ENCODE measurements around the gene FAM83F.

The FAM83F gene

DNA sequence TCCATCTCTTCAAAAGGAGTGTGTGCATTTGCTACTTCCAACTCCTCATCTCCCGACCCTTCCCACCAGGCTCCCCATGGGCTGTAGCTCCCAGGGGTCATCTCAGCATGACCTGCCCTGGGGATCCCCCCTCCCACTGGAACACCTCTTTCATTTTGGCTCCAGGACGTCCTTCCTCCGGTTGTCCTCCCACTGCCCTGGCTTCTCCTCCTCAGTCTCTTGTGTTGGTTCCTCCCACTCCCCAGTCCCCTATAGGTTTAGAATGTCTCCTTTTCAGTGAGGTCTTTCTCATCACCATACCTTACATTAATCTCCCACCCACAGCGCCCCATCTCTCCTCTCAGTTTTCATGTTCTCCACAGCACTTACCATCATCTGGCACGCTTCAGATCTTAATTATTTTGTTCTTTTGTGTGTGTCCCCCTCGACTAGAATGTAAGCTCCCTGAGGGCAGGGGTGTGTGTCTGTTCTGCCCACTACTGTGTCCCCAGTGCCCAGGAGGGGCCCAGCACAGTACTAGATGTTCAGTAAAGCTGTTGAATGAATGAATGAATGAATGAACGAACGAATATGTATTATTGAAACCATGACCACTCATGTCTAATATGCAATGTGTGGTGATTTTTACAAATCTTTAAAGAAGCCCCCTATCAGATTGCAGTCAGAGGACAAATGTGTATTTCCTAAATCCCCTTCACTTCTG is 36.6 kb upstream of the FAM83F start:
- no peaks in the 10 kb centered on the region for H3K36me3 ChIP-seq
- H3K27me3 ChIP-seq (ENCODE audit: insufficient read depth, low read depth, severe bottlenecking), result no peaks in the 10 kb centered on the region
- TF ChIP-seq, protein P1, sequence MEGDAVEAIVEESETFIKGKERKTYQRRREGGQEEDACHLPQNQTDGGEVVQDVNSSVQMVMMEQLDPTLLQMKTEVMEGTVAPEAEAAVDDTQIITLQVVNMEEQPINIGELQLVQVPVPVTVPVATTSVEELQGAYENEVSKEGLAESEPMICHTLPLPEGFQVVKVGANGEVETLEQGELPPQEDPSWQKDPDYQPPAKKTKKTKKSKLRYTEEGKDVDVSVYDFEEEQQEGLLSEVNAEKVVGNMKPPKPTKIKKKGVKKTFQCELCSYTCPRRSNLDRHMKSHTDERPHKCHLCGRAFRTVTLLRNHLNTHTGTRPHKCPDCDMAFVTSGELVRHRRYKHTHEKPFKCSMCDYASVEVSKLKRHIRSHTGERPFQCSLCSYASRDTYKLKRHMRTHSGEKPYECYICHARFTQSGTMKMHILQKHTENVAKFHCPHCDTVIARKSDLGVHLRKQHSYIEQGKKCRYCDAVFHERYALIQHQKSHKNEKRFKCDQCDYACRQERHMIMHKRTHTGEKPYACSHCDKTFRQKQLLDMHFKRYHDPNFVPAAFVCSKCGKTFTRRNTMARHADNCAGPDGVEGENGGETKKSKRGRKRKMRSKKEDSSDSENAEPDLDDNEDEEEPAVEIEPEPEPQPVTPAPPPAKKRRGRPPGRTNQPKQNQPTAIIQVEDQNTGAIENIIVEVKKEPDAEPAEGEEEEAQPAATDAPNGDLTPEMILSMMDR (IDR thresholded peaks at IDR 0.05; ENCODE audit: low read depth, low read length), result no peak
- no peaks in the 10 kb centered on the region for H3K9me3 ChIP-seq (ENCODE audit: severe bottlenecking)
- no peak for DNase-seq
- H3K4me3 ChIP-seq (ENCODE audit: low read depth, low read length), result no peak overlapping the region
- no peak overlapping the region for H3K27ac ChIP-seq

- no peak for DNase-seq
- Histone ChIP-seq H3K27ac (no peak overlapping the region), H3K9me3 (ENCODE audit: severe bottlenecking) (no peaks in the 10 kb centered on the region), H3K4me3 (ENCODE audit: low read depth, low read length) (no peak overlapping the region), H3K36me3 (no peaks in the 10 kb centered on the region), H3K27me3 (ENCODE audit: insufficient read depth, low read depth, severe bottlenecking) (no peaks in the 10 kb centered on the region)
- TF ChIP-seq, protein P1 (IDR thresholded peaks at IDR 0.05; ENCODE audit: low read depth, low read length), result no peak
These were observed 35.7 kb upstream of the FAM83F start for GRCh38 chr22:39958949-39959639.

GRCh38 chr22:39959640-39960447 is 34.9 kb upstream of the FAM83F start, which contains the start of gene TMA7B:
TSS of gene TMA7B (plus strand) at chr22:39960397. CDS start at chr22:39964375, 3,978 bp downstream.
- Histone ChIP-seq H3K27me3 (ENCODE audit: insufficient read depth, low read depth, severe bottlenecking) (no peaks in the 10 kb centered on the region), H3K9me3 (ENCODE audit: severe bottlenecking) (no peaks in the 10 kb centered on the region), H3K27ac (no peak within 1 kb of the TSS), H3K36me3 (no peaks in the 10 kb centered on the region), H3K4me3 (ENCODE audit: low read depth, low read length) (no peak within 1 kb of the TSS)
- DNase-seq, result no peak
- TF ChIP-seq, protein P1 (IDR thresholded peaks at IDR 0.05; ENCODE audit: low read depth, low read length), result no peak

DNA sequence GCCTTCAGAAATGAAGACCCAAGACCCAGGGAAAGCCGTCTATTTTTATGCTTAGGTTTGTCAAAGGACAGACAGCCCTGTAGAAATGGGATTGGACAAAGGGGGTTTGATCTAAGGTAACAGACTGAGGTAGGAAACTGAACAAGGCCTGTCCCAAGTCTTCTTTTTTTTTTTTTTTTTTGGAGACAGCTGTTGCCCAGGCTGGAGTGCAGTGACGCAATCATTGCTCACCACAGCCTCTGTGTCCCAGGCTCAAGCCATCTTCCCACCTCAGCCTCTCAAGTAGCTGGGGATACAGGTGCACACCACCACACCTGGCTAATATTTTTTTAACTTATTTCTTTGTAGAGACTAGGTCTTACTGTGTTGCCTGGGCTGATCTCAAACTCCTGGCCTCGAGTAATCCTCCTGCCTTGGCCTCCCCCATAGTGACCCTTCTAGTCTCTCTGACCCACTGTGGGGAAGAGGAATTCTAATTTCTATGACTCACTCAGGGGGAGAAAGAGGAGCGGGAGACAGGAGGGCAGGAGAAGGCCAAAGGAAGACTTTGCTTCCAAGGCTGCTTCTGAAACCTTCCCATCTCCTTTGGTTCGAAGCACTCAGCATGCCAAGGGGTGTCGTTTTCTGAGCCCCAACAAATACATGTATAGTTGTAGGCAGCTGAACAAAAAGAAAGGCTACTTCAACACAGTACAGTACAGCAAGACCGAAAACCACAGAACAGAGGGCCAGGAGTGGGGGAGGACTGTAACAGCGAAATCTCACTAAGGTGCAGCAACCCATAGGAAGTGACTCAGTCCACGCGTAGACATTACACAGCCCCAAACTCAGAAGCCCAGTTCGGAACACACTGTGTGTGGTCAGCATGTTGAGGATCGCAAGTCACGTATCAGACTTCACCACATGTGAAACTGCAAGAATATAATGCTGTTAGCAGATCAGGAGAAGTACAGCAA is 33.7 kb upstream of the FAM83F start:
- no peak overlapping the region for H3K4me3 ChIP-seq (ENCODE audit: low read depth, low read length)

More for the DNA sequence above, 33.7 kb upstream of the FAM83F start:
- DNase-seq, result no peak
- Histone ChIP-seq H3K27ac (no peak overlapping the region), H3K36me3 (no peaks in the 10 kb centered on the region), H3K27me3 (ENCODE audit: insufficient read depth, low read depth, severe bottlenecking) (no peaks in the 10 kb centered on the region), H3K9me3 (ENCODE audit: severe bottlenecking) (no peaks in the 10 kb centered on the region)
- TF ChIP-seq, protein P1 (IDR thresholded peaks at IDR 0.05; ENCODE audit: low read depth, low read length), result no peak
